GM10266 (cell line): ENCODE data around the gene DBNL.

Source experiments
- DNase-seq: peaks from one replicate; pipeline ENCODE4 v3.0.0; 2012; ENCODE audit errors: extremely low spot score
- TF ChIP-seq, protein P1 (sequence below): IDR thresholded peaks from 2 replicates; pipeline ENCODE4 v1.5.1; 2012; ENCODE audit warnings: mild to moderate bottlenecking, low read depth; ENCODE audit not compliant: control insufficient read depth, insufficient read depth; ENCODE audit errors: missing control alignments

Gene DBNL

DNA sequence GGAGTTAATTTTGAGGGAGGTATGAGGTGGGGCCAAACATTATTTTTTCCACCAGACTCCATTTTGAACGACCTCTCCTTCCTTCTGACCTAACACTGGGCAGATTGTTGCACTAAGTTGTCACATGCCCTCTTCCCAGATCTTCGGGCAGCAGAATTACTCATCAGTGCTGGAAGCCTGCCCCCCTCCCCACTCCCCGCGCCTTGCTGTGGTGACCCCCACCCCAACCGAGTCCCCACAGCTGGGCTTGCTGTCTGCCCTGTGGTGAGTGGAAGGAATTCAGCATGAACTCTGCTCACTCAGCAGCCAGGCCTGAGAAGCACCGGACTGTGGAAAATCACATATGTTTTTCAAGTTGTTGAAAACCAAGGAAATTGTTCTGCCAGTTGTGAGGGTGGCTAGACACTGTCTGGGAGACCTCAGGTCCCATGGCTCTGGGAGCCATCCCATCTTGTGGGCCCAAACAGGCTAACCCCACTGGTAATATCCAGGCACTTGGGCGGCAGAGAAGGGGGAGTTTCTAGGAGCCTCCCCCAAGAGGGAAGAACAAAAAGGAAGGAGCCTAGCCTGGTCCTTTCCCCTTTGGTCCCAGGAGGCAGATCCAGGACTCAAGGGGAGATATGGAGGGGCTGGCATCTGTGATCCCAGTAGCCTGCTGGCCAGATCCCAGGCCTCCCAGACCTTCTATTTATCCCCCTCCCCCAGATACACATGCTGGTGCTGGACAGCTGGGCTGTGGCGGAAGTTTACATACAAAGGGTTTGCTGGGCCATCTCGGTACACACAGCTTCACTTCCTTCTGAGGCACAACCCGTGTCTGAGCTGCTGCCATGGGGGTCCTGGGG lies 56.2 kb downstream of the DBNL start:
- TF ChIP-seq, protein P1, sequence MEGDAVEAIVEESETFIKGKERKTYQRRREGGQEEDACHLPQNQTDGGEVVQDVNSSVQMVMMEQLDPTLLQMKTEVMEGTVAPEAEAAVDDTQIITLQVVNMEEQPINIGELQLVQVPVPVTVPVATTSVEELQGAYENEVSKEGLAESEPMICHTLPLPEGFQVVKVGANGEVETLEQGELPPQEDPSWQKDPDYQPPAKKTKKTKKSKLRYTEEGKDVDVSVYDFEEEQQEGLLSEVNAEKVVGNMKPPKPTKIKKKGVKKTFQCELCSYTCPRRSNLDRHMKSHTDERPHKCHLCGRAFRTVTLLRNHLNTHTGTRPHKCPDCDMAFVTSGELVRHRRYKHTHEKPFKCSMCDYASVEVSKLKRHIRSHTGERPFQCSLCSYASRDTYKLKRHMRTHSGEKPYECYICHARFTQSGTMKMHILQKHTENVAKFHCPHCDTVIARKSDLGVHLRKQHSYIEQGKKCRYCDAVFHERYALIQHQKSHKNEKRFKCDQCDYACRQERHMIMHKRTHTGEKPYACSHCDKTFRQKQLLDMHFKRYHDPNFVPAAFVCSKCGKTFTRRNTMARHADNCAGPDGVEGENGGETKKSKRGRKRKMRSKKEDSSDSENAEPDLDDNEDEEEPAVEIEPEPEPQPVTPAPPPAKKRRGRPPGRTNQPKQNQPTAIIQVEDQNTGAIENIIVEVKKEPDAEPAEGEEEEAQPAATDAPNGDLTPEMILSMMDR = no peak
- no peak for DNase-seq

DNA sequence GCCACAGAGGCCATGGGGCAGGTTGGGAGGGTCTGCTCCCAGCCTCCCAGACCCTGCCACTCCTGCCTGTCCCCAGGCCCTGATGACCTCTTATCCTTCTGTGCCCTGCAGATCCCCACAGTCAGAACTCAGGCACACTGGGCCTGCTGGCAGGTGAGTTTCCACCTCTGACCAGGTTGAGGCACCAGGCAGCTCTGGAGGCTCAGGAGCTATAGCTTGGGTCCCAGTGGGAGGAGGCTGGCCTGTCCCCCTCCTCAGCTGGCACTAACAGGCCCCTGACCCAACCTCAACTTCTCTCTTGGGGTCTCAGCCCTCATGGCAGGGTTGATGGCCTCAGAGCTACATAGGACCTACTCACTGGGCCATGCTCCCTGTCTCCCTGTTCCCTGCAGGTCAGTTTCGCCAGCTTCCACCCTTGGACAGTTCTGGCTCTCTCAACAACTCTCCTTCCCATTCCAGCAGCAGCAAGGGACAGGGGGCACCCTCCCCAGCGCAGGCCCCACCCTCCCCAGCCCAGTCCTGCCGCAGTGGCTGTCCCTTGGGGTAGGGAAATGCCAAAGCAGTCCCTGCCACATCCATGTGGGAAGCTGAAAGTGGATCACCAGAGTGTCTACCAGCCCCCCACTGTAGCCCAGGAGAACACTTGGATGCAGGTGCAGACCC lies 56.9 kb downstream of the DBNL start:
- no peak for DNase-seq

DNA sequence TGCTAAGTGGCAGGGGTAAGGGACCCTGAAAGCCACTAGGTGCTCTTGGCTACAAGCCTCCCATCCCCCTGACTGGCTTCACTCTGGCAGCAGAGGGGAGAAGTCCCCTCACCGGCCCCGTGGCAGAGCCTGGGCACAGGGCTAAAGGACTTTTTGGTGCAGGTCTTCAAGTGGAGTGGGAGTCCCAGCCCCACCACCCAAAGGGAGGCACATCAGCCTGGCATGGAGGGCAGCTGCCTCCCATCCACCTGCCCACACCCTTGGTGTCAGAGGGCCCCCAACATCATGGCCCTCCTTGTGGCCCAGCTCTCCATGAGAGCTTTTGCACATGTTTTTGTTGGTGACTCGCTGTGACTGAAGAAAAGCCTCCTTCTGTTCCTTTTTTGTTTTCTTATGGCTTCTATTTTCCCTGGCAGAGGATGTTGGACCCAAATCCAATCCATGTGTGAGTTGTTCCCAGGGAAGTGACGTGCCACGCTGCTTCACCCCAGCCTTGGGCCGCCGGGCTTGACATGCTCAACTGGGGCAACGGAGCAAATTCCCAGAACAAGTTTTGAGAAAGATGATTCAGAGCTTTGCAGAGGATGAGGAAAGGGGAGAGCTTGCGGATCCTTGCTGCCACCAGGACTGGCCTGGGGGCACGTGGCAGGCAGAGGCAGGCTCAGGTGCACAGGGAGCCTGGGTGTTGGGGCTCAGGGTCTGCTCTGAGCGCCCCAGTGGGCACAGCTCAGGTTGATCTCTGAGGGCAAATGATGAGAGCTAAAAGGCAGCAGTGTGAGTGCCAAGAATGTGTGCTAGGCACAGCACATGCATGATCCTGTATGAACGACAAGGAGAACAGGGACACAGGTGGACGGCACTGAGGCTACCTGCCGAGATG lies 57.7 kb downstream of the DBNL start:
- TF ChIP-seq, protein P1 = no peak
- no peak for DNase-seq

More for the DNA sequence above, 56.9 kb downstream of the DBNL start:
- TF ChIP-seq, protein P1 = no peak

DNA sequence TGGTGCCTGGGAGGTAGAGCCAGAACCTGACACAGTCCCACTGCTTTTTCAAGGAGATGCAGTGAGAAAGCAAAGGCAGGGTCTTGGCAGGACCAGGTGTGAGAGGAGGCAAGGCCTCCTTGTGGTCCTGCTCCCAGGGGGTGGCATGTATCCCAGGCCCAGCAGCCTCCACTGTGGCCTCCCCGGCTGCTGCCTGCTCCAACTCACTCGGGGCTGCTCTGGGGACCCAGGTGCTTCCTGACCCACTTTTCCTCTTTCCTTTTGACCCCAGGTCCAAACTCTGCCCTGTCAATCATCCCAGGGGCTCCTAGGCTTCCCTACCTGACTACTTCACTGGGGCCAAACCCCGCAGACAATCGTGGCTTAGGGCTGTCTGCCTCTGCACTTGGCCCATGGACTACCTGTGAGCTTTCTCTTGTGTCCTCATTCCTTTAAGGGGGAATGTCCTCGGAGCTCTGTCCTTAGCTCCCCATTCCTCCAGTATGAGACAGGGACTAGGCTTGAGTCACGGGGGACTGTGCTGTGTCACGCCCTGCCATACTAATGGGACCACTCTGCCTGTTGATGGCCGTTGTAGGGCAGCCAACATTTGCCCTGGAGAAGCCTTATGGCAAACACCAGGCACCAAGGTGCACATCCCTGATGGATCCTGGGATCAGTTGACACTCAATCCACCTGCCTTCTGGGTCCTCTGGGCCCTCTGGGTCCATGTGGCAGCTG lies 58.5 kb downstream of the DBNL start:
- TF ChIP-seq, protein P1 = no peak
- DNase-seq = no peak

DNA sequence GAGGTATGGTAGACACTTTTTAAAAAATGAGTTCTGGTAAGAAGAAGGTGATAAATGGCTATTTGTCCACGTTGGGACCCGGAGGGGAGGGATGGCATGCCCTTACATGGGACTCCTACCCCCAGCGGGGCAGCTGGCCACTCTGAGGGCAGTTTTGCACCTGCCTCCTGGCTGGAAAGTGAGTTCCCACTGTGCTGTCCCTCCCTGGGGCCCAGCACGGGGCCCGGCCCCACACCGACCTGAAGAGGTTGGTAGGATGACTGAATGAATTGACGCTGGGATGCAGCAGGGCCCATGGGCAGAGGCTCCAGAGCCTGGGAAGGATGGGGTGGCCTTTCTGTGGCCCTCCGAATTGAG lies 59.0 kb downstream of the DBNL start:
- DNase-seq = no peak

More for the DNA sequence above, 59.0 kb downstream of the DBNL start:
- TF ChIP-seq, protein P1 = no peak
